HepG2 (cell line): Measurements from ENCODE around the gene CNTN4. TPM values are rescaled to one million over a fixed set of nuclear protein-coding genes. Genes with fewer than 3 reads are reported as not detected.

ENCODE experiments used
- ATAC-seq: fragments of 200-7000 bp; cut with Tn5 transposase; 3 replicates; pipeline ENCODE4 v1.9.1; 2020; ENCODE audit warnings: mild to moderate bottlenecking, moderate library complexity
- BruUV-seq: library from RNA; stranded (reverse); fragments of 400-500 nt; replicated peaks from 2 replicates; lab custom pipeline; 2021; lab: Mats Ljungman, UMichigan
- CTCF ChIA-PET: fragments of 300-600 bp; formaldehyde crosslinking; extraction: SDS; loops from one replicate; lab custom pipeline; 2021; ENCODE audit warnings: low total read pairs, inconsistent platforms, low intra/inter-chr PET ratio; lab: Yijun Ruan, JAX
- POLR2A ChIA-PET: fragments of 350-600 bp; sonication (Branson Sonifier 250); formaldehyde crosslinking; loops from one replicate; lab custom pipeline; 2020; ENCODE audit warnings: antibody characterized with exemption, inconsistent platforms; lab: Yijun Ruan, JAX
- DNase-seq: peaks from one replicate; pipeline ENCODE4 v3.0.0-alpha.2; 2015; ENCODE audit warnings: low spot score
- FAIRE-seq: peaks from 3 replicates; lab custom pipeline; 2011; peaks lifted over from hg19 to GRCh38; lab: Jason Lieb, UNC
- H2AFZ ChIP-seq: one replicate; pipeline ENCODE4 v1.6.1; 2011; ENCODE audit warnings: low read length, inconsistent platforms
- H3K27ac ChIP-seq: fragments of 300-600 bp; 3 replicates; pipeline ENCODE4 v1.8.0; 2011; ENCODE audit warnings: mixed run types, mild to moderate bottlenecking, mixed read lengths, low read length, inconsistent platforms; ENCODE audit not compliant: insufficient read depth; ENCODE audit errors: extremely low read length
- H3K27me3 ChIP-seq, 2 experiments: fragments of 200-600 bp in 1 of 2; 2 replicates in 1 of 2; 3 replicates in 1 of 2; pipeline versions ENCODE4 v1.6.0 to v1.8.0; 2011; ENCODE audit warnings: low read length in 2 of 2, mild to moderate bottlenecking in 2 of 2, moderate library complexity in 2 of 2, inconsistent platforms in 1 of 2; ENCODE audit not compliant: insufficient read depth in 2 of 2, control insufficient read depth in 1 of 2
- H3K36me3 ChIP-seq, 2 experiments: fragments of 200-600 bp in 1 of 2; replicated peaks in 1 of 2; 2 replicates in 1 of 2; 3 replicates in 1 of 2; pipeline versions ENCODE4 v1.5.1 to v1.8.0; 2011; ENCODE audit warnings: low read length in 2 of 2, inconsistent platforms in 1 of 2; ENCODE audit not compliant: insufficient read depth in 2 of 2, control insufficient read depth in 1 of 2
- H3K4me1 ChIP-seq: 2 replicates; pipeline ENCODE4 v1.5.1; 2012; ENCODE audit warnings: low read length, inconsistent platforms; ENCODE audit not compliant: insufficient read depth
- H3K4me2 ChIP-seq: 2 replicates; pipeline ENCODE4 v1.6.0; 2011; ENCODE audit warnings: low read depth, low read length, inconsistent platforms
- H3K4me3 ChIP-seq, 3 experiments: fragments of 200-600 bp in 1 of 3; sonication (generic), shearing (Covaris generic) in 1 of 3; replicated peaks in 1 of 3; 2 replicates each; pipeline ENCODE4 v1.5.1; 2011 to 2016; ENCODE audit warnings: low read length in 3 of 3, inconsistent platforms in 2 of 3, low read depth in 2 of 3, mild to moderate bottlenecking in 2 of 3, control low read depth in 1 of 3, mixed read lengths in 1 of 3; ENCODE audit not compliant: insufficient read depth in 1 of 3
- H3K79me2 ChIP-seq: one replicate; pipeline ENCODE4 v1.6.1; 2011; ENCODE audit warnings: low read length, inconsistent platforms; ENCODE audit not compliant: insufficient read depth
- H3K9ac ChIP-seq: 2 replicates; pipeline ENCODE4 v1.6.0; 2011; ENCODE audit warnings: mild to moderate bottlenecking, low read depth, low read length, inconsistent platforms; ENCODE audit not compliant: insufficient read depth
- H3K9me3 ChIP-seq: 2 replicates; pipeline ENCODE4 v1.5.1; 2012; ENCODE audit warnings: mild to moderate bottlenecking, low read length
- H4K20me1 ChIP-seq: 2 replicates; pipeline ENCODE4 v1.6.0; 2011; ENCODE audit warnings: inconsistent platforms, mild to moderate bottlenecking, low read length, moderate library complexity; ENCODE audit not compliant: insufficient read depth
- ATF1 ChIP-seq: IDR thresholded peaks from 2 replicates; pipeline ENCODE4 v1.6.1; 2016; ENCODE audit warnings: mild to moderate bottlenecking, control low read depth
- CREB1 ChIP-seq, 2 experiments: fragments of 450-650 bp in 1 of 2; IDR thresholded peaks; 2 replicates each; pipeline ENCODE4 v1.6.1; 2016 to 2017; ENCODE audit warnings: control low read depth in 1 of 2, mild to moderate bottlenecking in 1 of 2, missing compliant biosample characterization in 1 of 2, missing genetic modification characterization in 1 of 2
- MED13 ChIP-seq: sonication (generic); formaldehyde crosslinking; IDR thresholded peaks from 2 replicates; pipeline ENCODE4 v1.5.0; 2020; ENCODE audit warnings: missing genetic modification reagents
- XBP1 ChIP-seq: sonication (generic); formaldehyde crosslinking; IDR thresholded peaks from 2 replicates; pipeline ENCODE4 v1.5.0; 2020; ENCODE audit warnings: missing genetic modification reagents
- ZNF230 ChIP-seq: sonication (generic); formaldehyde crosslinking; IDR thresholded peaks from 2 replicates; pipeline ENCODE4 v1.4.0; 2020; ENCODE audit warnings: mild to moderate bottlenecking, missing genetic modification reagents
- ZNF235 ChIP-seq: sonication (generic); formaldehyde crosslinking; IDR thresholded peaks from 2 replicates; pipeline ENCODE4 v1.8.1; 2023; ENCODE audit warnings: mild to moderate bottlenecking, missing genetic modification reagents, borderline replicate concordance
- ZNF432 ChIP-seq: sonication (generic); formaldehyde crosslinking; IDR thresholded peaks from 2 replicates; pipeline ENCODE4 v1.5.0; 2020; ENCODE audit warnings: missing genetic modification reagents, mild to moderate bottlenecking, borderline replicate concordance
- WGBS: methylation state at CpG from one replicate; pipeline ENCODE4 v1.1.6; 2017; ENCODE audit warnings: low lambda C conversion rate; 5-methylcytosine and 5-hydroxymethylcytosine counted together
- in situ Hi-C: cut with HindIII; loops from 2 replicates; pipeline ENCODE4 v1.10.0; 2017; ENCODE audit warnings: low pct_unique_long_range_greater_than_20kb; ENCODE audit not compliant: extremely low pct_ligation_motif_present
- intact Hi-C: fragments of 100-400 bp; cut with micrococcal nuclease; formaldehyde crosslinking; loops from one replicate; pipeline ENCODE4 v1.10.0; 2022; ENCODE audit not compliant: unreplicated experiment
- polyA plus RNA-seq, 8 experiments: library from polyadenylated mRNA; depleted of rRNA in 3 of 8; stranded (reverse) in 7 of 8; unstranded in 1 of 8; fragments of >200 nt; fragmentation: Illumina TruSeq in 4 of 8; extraction: Trizol in 4 of 8; gene quantifications; 2 replicates each; pipeline versions ENCODE4 v1.2.1 to v1.2.3, GENCODE V29; 2011 to 2016; ENCODE audit warnings: low read depth in 4 of 8, missing spikeins in 1 of 8, mixed read lengths in 1 of 8; ENCODE audit not compliant: insufficient read depth in 1 of 8
- total RNA-seq, 5 experiments: library from RNA; depleted of rRNA; stranded (reverse); fragments of >200 nt; fragmentation: Illumina TruSeq; extraction: Trizol; gene quantifications; 2 replicates each; pipeline ENCODE4 v1.2.3, GENCODE V29; 2016; ENCODE audit warnings: low read depth in 1 of 5
- TF ChIP-seq, protein P1 (sequence below): sonication (generic); formaldehyde crosslinking; IDR thresholded peaks from 2 replicates; pipeline ENCODE4 v1.4.0; 2020; ENCODE audit warnings: missing genetic modification reagents, mild to moderate bottlenecking, borderline replicate concordance

Gene CNTN4
- total and polyA plus RNA-seq, 2 of the 13 experiments (the other 11 are each of a cell fraction or from before 2014, with no cell fraction given): 0.01 to 0.13 TPM

DNA sequence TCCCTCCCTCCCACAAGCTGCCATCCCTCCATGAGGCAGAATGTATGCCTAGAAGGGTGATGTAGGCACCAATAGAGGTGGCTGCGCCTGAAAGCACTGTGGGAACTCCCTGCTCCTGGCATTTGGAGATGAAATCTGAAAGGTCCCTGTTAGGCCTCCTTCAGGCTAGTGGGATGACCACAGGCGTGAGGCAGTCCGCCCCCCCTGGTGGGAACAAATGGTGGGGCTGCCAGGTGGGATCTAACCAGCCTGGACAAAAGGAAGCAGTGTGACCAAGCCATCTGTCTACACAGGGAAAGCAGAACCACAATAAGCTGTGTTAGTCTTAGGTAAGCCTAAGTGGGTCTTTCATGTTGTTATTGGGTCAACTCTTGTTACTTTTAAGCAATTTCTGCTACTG is 986.2 kb downstream of the CNTN4 start:
- DNase-seq (no peak), FAIRE-seq (no peak), ATAC-seq (no peak; the same call in 2 of the 3 replicates)
- ChIA-PET CTCF (no interaction called here), POLR2A (no interaction called here)
- Histone ChIP-seq H4K20me1 (0 out of 2 replicates have a peak, but pooled peaks cover 2% of the 10 kb centered on the region), H3K9ac (no peak overlapping the region), H3K9me3 (no peaks in the 10 kb centered on the region), H3K4me2 (no peak overlapping the region), H3K4me3 (no peak overlapping the region), H3K36me3 (no peaks in the 10 kb centered on the region), H3K4me1 (no peaks in the 10 kb centered on the region), H3K27me3 (peaks cover 0 to 13% of the 10 kb centered on the region in 2 experiments; a peak in 1 of 5 replicates), H3K27ac (no peak overlapping the region), H3K79me2 (no peaks in the 10 kb centered on the region), H2AFZ (no peak overlapping the region)
- no peak for TF ChIP-seq ZNF235 (CRISPR knock-in tag)
- in situ Hi-C loops (no loop called here), intact Hi-C loops (no loop called here)
- WGBS: 0% methylated on average over 2 of the region's 3 CpGs
- BruUV-seq: no TSS peak

DNA sequence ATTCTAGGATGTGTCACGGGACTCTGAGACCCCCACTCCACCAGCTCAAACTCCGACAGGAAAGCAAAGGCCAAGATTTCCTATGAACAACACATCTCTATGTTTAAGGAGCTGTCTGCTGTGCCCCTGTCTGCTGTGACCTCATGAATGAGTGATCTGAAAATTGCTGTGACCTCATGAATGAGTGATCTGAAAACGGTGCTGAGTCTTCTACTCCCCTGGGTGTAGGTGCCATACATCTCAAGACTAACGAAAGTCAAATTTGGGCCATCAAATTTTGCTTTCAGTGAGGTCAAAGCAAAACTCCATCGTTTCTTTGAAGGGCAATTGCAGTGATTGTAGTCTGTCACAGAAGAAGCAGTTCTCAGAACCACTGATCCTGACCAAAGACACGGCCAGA is 987.1 kb downstream of the CNTN4 start:
- no peak for FAIRE-seq
- intact Hi-C loops (no loop called here), in situ Hi-C loops (no loop called here)
- H3K27me3 ChIP-seq: 0 out of 5 replicates have a peak, but pooled peaks cover 0 to 7% of the 10 kb centered on the region in 2 experiments
- H2AFZ ChIP-seq: no peak overlapping the region
- BruUV-seq: no TSS peak
- H3K4me3 ChIP-seq: no peak overlapping the region
- POLR2A ChIA-PET: no interaction called here
- peak; percentile 51; the same call in 1 of the 2 replicates for TF ChIP-seq CREB1 (IDR thresholded peaks at IDR 0.05)
- TF ChIP-seq CREB1 (CRISPR knock-in tag; IDR thresholded peaks at IDR 0.05): no peak
- TF ChIP-seq, protein P1, sequence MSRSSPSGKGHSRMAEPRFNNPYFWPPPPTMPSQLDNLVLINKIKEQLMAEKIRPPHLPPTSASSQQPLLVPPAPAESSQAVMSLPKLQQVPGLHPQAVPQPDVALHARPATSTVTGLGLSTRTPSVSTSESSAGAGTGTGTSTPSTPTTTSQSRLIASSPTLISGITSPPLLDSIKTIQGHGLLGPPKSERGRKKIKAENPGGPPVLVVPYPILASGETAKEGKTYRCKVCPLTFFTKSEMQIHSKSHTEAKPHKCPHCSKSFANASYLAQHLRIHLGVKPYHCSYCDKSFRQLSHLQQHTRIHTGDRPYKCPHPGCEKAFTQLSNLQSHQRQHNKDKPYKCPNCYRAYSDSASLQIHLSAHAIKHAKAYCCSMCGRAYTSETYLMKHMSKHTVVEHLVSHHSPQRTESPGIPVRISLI (CRISPR knock-in tag): no peak
- no peak for TF ChIP-seq XBP1 (CRISPR knock-in tag)
- no peak for TF ChIP-seq ATF1 (CRISPR knock-in tag)
- TF ChIP-seq ZNF432 (CRISPR knock-in tag): no peak
- no peak for TF ChIP-seq MED13 (CRISPR knock-in tag)
- no peak for TF ChIP-seq ZNF230 (CRISPR knock-in tag)
- TF ChIP-seq, all 625 proteins: peak for 1
- H3K27ac ChIP-seq: no peak overlapping the region
- 0 out of 2 replicates have a peak, but pooled peaks cover 2% of the 10 kb centered on the region for H4K20me1 ChIP-seq
- H3K79me2 ChIP-seq: no peaks in the 10 kb centered on the region
- no peaks in the 10 kb centered on the region for H3K9me3 ChIP-seq
- WGBS: 0% methylated on average over 6 of the region's 6 CpGs
- no peak overlapping the region for H3K9ac ChIP-seq
- H3K4me1 ChIP-seq: no peaks in the 10 kb centered on the region
- H3K36me3 ChIP-seq: no peaks in the 10 kb centered on the region
- CTCF ChIA-PET: no interaction called here
- H3K4me2 ChIP-seq: no peak overlapping the region
- ATAC-seq: no peak
- no peak for DNase-seq
